ENCODE results near the gene PCK1.

- TF ChIP-seq EZH2 (IDR thresholded peaks at IDR 0.05) (no peak), POLR2AphosphoS5 (IDR thresholded peaks at IDR 0.05; ENCODE audit: borderline replicate concordance, low read depth, low read length) (no peak), FOXP2 (optimal IDR thresholded peaks at IDR 0.05; ENCODE audit: control extremely low read depth, extremely low read length, insufficient read depth) (no peak)
Observed at GRCh38 chr20:57526885-57527460, 33.9 kb upstream of the PCK1 start.
